Parathyroid adenoma (tissue), 2 donors: Measurements from ENCODE around the gene MOGAT3.

Source experiments
- H2AFZ ChIP-seq: fragments of 300-600 bp; sonication (generic); one replicate; pipeline ENCODE4 v1.7.0; 2017; ENCODE audit warnings: antibody characterized with exemption, mild to moderate bottlenecking
- H3K27ac ChIP-seq: fragments of 300-600 bp; sonication (generic); one replicate; pipeline ENCODE4 v1.7.0; 2017
- H3K27me3 ChIP-seq: fragments of 300-600 bp; sonication (generic); one replicate; pipeline ENCODE4 v1.7.0; 2017; ENCODE audit warnings: low read length; ENCODE audit not compliant: control insufficient read depth, insufficient read depth
- H3K36me3 ChIP-seq: fragments of 300-600 bp; sonication (generic); one replicate; pipeline ENCODE4 v1.7.0; 2017; ENCODE audit warnings: low read length; ENCODE audit not compliant: control insufficient read depth, insufficient read depth
- H3K4me1 ChIP-seq: fragments of 300-600 bp; sonication (generic); one replicate; pipeline ENCODE4 v1.7.0; 2017; ENCODE audit warnings: control low read depth
- H3K4me2 ChIP-seq: fragments of 300-600 bp; sonication (generic); one replicate; pipeline ENCODE4 v1.7.0; 2017; ENCODE audit warnings: low read length
- H3K4me3 ChIP-seq: fragments of 300-600 bp; sonication (generic); one replicate; pipeline ENCODE4 v1.7.0; 2017; ENCODE audit warnings: low read depth, low read length
- H3K79me2 ChIP-seq: fragments of 300-600 bp; sonication (generic); one replicate; pipeline ENCODE4 v1.7.0; 2017; ENCODE audit warnings: control low read depth
- H3K9ac ChIP-seq: fragments of 300-600 bp; sonication (generic); one replicate; pipeline ENCODE4 v1.7.0; 2017; ENCODE audit warnings: mild to moderate bottlenecking
- H3K9me3 ChIP-seq: fragments of 300-600 bp; sonication (generic); one replicate; pipeline ENCODE4 v1.7.0; 2017; ENCODE audit warnings: low read length; ENCODE audit not compliant: control insufficient read depth
- CTCF ChIP-seq: fragments of 300-600 bp; sonication (generic); IDR thresholded peaks from one replicate; pipeline ENCODE4 v1.7.0; 2017; ENCODE audit warnings: antibody characterized with exemption, mild to moderate bottlenecking
- donor health status: primary hyperparathyroidism.

The MOGAT3 gene

GRCh38 chr7:101167645-101168411, 33.0 kb downstream of the MOGAT3 start:
- no peak overlapping the region for H3K4me3 ChIP-seq
- no peak overlapping the region for H3K27ac ChIP-seq
- peaks cover 22% of the 10 kb centered on the region for H3K27me3 ChIP-seq
- peaks cover 24% of the 10 kb centered on the region for H3K4me1 ChIP-seq
- no peak for TF ChIP-seq CTCF
- H3K9ac ChIP-seq = no peak overlapping the region
- no peaks in the 10 kb centered on the region for H3K36me3 ChIP-seq
- H3K79me2 ChIP-seq = no peaks in the 10 kb centered on the region
- no peaks in the 10 kb centered on the region for H3K9me3 ChIP-seq
- H3K4me2 ChIP-seq = no peak overlapping the region
- no peak overlapping the region for H2AFZ ChIP-seq

GRCh38 chr7:101166909-101167644, 33.8 kb downstream of the MOGAT3 start:
- H2AFZ ChIP-seq = no peak overlapping the region

GRCh38 chr7:101166648-101166908, 34.3 kb downstream of the MOGAT3 start:
- H3K79me2 ChIP-seq = no peaks in the 10 kb centered on the region
- TF ChIP-seq CTCF = no peak
- peaks cover 15% of the 10 kb centered on the region for H3K4me1 ChIP-seq
- H3K9ac ChIP-seq = no peak overlapping the region
- H3K36me3 ChIP-seq = no peaks in the 10 kb centered on the region
- H3K4me3 ChIP-seq = no peak overlapping the region
- H3K27ac ChIP-seq = no peak overlapping the region
- H2AFZ ChIP-seq = no peak overlapping the region
- H3K9me3 ChIP-seq = no peaks in the 10 kb centered on the region
- H3K4me2 ChIP-seq = no peak overlapping the region
- peaks cover 10% of the 10 kb centered on the region for H3K27me3 ChIP-seq

More at GRCh38 chr7:101166909-101167644, 33.8 kb downstream of the MOGAT3 start:
- peaks cover 17% of the 10 kb centered on the region for H3K4me1 ChIP-seq
- no peaks in the 10 kb centered on the region for H3K79me2 ChIP-seq
- no peak for TF ChIP-seq CTCF
- no peak overlapping the region for H3K4me3 ChIP-seq
- H3K9ac ChIP-seq = no peak overlapping the region
- H3K27me3 ChIP-seq = peaks cover 15% of the 10 kb centered on the region
- no peaks in the 10 kb centered on the region for H3K9me3 ChIP-seq
- H3K36me3 ChIP-seq = no peaks in the 10 kb centered on the region
- H3K27ac ChIP-seq = no peak overlapping the region
- H3K4me2 ChIP-seq = no peak overlapping the region

- Histone ChIP-seq H3K9me3 (no peaks in the 10 kb centered on the region), H3K36me3 (no peaks in the 10 kb centered on the region), H3K4me1 (peaks cover 15% of the 10 kb centered on the region), H3K27me3 (peaks cover 6% of the 10 kb centered on the region), H3K4me2 (no peak overlapping the region), H3K9ac (no peak overlapping the region), H2AFZ (no peak overlapping the region), H3K79me2 (no peaks in the 10 kb centered on the region), H3K4me3 (no peak overlapping the region), H3K27ac (no peak overlapping the region)
- no peak for TF ChIP-seq CTCF
These were observed 34.7 kb downstream of the MOGAT3 start for GRCh38 chr7:101165958-101166647.
